SK-N-SH treated with all-trans-retinoic acid at 6 μM for 48 hours (cell line): ENCODE data around the gene SDC3.
"Not testable (repeated sequence)": the region's sequence is repeated elsewhere in the genome, so short reads cannot be mapped to it uniquely, and the experiment has no call there.

Experiments used
- BACH2 ChIP-seq: fragments of 250-450 bp; sonication (Bioruptor Pico); IDR thresholded peaks from 2 replicates; pipeline ENCODE4 v1.9.0; 2021; ENCODE audit warnings: mild to moderate bottlenecking, borderline replicate concordance
- CREB5 ChIP-seq: fragments of 250-450 bp; sonication (Bioruptor Pico); IDR thresholded peaks from 2 replicates; pipeline ENCODE4 v1.5.1; 2020; ENCODE audit warnings: low read depth, mild to moderate bottlenecking, moderate library complexity
- CSRNP3 ChIP-seq: fragments of 250-450 bp; sonication (Bioruptor Pico); IDR thresholded peaks from 2 replicates; pipeline ENCODE4 v1.5.1; 2021; ENCODE audit warnings: mild to moderate bottlenecking, moderate library complexity
- ESRRG ChIP-seq: fragments of 250-450 bp; sonication (Bioruptor Pico); IDR thresholded peaks from 2 replicates; pipeline ENCODE4 v1.6.1; 2021; ENCODE audit warnings: mild to moderate bottlenecking
- PATZ1 ChIP-seq: fragments of 250-450 bp; sonication (Bioruptor Pico); IDR thresholded peaks from 2 replicates; pipeline ENCODE4 v1.8.0; 2020; ENCODE audit warnings: mild to moderate bottlenecking, moderate library complexity, borderline replicate concordance
- RARB ChIP-seq: fragments of 250-450 bp; sonication (Bioruptor Pico); IDR thresholded peaks from 2 replicates; pipeline ENCODE4 v1.8.0; 2021; ENCODE audit warnings: mild to moderate bottlenecking, moderate library complexity
- ZC3H10 ChIP-seq: fragments of 250-450 bp; sonication (Bioruptor Pico); IDR thresholded peaks from 2 replicates; pipeline ENCODE4 v1.5.1; 2021; ENCODE audit warnings: mild to moderate bottlenecking, moderate library complexity
- ZFP30 ChIP-seq: fragments of 450-650 bp; formaldehyde crosslinking; IDR thresholded peaks from 2 replicates; pipeline ENCODE4 v1.5.0; 2022; ENCODE audit warnings: mild to moderate bottlenecking, moderate library complexity
- ZNF565 ChIP-seq: fragments of 450-650 bp; formaldehyde crosslinking; conservative IDR thresholded peaks from 2 replicates; pipeline ENCODE4 v1.5.0; 2020; ENCODE audit warnings: low read depth, mild to moderate bottlenecking, moderate library complexity
- ZNF8 ChIP-seq: fragments of 450-650 bp; formaldehyde crosslinking; IDR thresholded peaks from 2 replicates; pipeline ENCODE4 v1.5.0; 2020; ENCODE audit warnings: mild to moderate bottlenecking, moderate library complexity

- TF ChIP-seq ZC3H10 (CRISPR knock-in tag); ZNF8; PATZ1; CREB5 (CRISPR knock-in tag); CSRNP3 (CRISPR knock-in tag); ZNF565 (CRISPR knock-in tag); RARB (CRISPR knock-in tag); ZFP30 (CRISPR knock-in tag); ESRRG (CRISPR knock-in tag); BACH2 (CRISPR knock-in tag): not testable (repeated sequence)
Observed at GRCh38 chr1:30868057-30868456, 40.5 kb downstream of the SDC3 start.
